SK-N-SH (cell line): ENCODE data around the gene NR2C1. TPM values are rescaled to one million over a fixed set of nuclear protein-coding genes. Genes with fewer than 3 reads are reported as not detected.

Experiments used
- CTCF ChIA-PET: fragments of 300-600, 350-600 bp; formaldehyde crosslinking; extraction: SDS; loops from one replicate; lab custom pipeline; 2021; lab: Yijun Ruan, JAX
- POLR2A ChIA-PET: fragments of 350-600 bp; sonication (Branson Sonifier 250); formaldehyde crosslinking; extraction: SDS; loops from one replicate; lab custom pipeline; 2020; ENCODE audit warnings: antibody characterized with exemption, inconsistent platforms; lab: Yijun Ruan, JAX
- DNase-seq: peaks from one replicate; pipeline ENCODE4 v3.0.0; 2012
- H2AFZ ChIP-seq: fragments of 200-600 bp; sonication (generic); 2 replicates; pipeline ENCODE4 v1.8.1; 2016; ENCODE audit warnings: antibody characterized with exemption, mild to moderate bottlenecking, low read depth
- H3F3A ChIP-seq: fragments of 200-600 bp; sonication (generic); replicated peaks from 2 replicates; pipeline ENCODE3; 2016; ENCODE audit warnings: antibody characterized with exemption, mild to moderate bottlenecking; ENCODE audit not compliant: insufficient read depth
- H3K27ac ChIP-seq, 2 experiments: fragments of 200-500 bp in 1 of 2; fragments of 200-600 bp in 1 of 2; sonication (Bioruptor generic) in 1 of 2; sonication (generic), shearing (Covaris generic) in 1 of 2; 2 replicates each; pipeline versions ENCODE4 v1.5.1 to v1.6.1; 2014 to 2016; ENCODE audit warnings: low read depth in 2 of 2, inconsistent platforms in 1 of 2, low read length in 1 of 2, mild to moderate bottlenecking in 1 of 2, mixed read lengths in 1 of 2
- H3K27me3 ChIP-seq: fragments of 200-600 bp; sonication (generic), shearing (Covaris generic); 2 replicates; pipeline ENCODE4 v1.6.1; 2016; ENCODE audit warnings: mixed run types; ENCODE audit not compliant: insufficient read depth
- H3K36me3 ChIP-seq, 2 experiments: fragments of 200-500 bp in 1 of 2; fragments of 200-600 bp in 1 of 2; sonication (Bioruptor generic) in 1 of 2; sonication (generic) in 1 of 2; replicated peaks in 1 of 2; 2 replicates each; pipeline versions ENCODE3 to v1.5.1; 2014 to 2016; ENCODE audit warnings: low read length in 1 of 2, mild to moderate bottlenecking in 1 of 2; ENCODE audit not compliant: insufficient read depth in 2 of 2, control insufficient read depth in 1 of 2
- H3K4me1 ChIP-seq, 2 experiments: fragments of 200-500 bp in 1 of 2; fragments of 200-600 bp in 1 of 2; sonication (Bioruptor generic) in 1 of 2; sonication (generic), shearing (Covaris generic) in 1 of 2; 2 replicates each; pipeline versions ENCODE4 v1.5.1 to v1.6.1; 2014 to 2016; ENCODE audit warnings: low read depth in 1 of 2, low read length in 1 of 2, mixed run types in 1 of 2; ENCODE audit not compliant: insufficient read depth in 2 of 2, control insufficient read depth in 1 of 2
- H3K4me2 ChIP-seq: fragments of 200-600 bp; sonication (generic), shearing (Covaris generic); 2 replicates; pipeline ENCODE4 v1.6.1; 2017; ENCODE audit warnings: mixed run types
- H3K4me3 ChIP-seq, 2 experiments: fragments of 200-500 bp in 1 of 2; fragments of 200-600 bp in 1 of 2; sonication (Bioruptor generic) in 1 of 2; sonication (generic), shearing (Covaris generic) in 1 of 2; 2 replicates each; pipeline versions ENCODE4 v1.5.1 to v1.8.1; 2014 to 2016; ENCODE audit warnings: low read depth in 2 of 2, inconsistent platforms in 1 of 2, low read length in 1 of 2, mild to moderate bottlenecking in 1 of 2, mixed read lengths in 1 of 2, moderate library complexity in 1 of 2
- H3K79me2 ChIP-seq: fragments of 200-600 bp; sonication (generic); 2 replicates; pipeline ENCODE4 v1.8.1; 2017; ENCODE audit warnings: mild to moderate bottlenecking; ENCODE audit not compliant: insufficient read depth
- H3K9ac ChIP-seq: fragments of 200-600 bp; sonication (generic); 2 replicates; pipeline ENCODE4 v1.6.1; 2017; ENCODE audit warnings: mixed run types
- H3K9me2 ChIP-seq: fragments of 200-600 bp; sonication (generic); 2 replicates; pipeline ENCODE4 v1.6.1; 2017; ENCODE audit warnings: mixed run types
- H3K9me3 ChIP-seq: fragments of 200-600 bp; sonication (generic); 2 replicates; pipeline ENCODE4 v1.6.1; 2017; ENCODE audit warnings: mixed run types, mild to moderate bottlenecking, moderate library complexity
- H4K20me1 ChIP-seq: fragments of 200-600 bp; sonication (generic); 2 replicates; pipeline ENCODE4 v1.6.1; 2017; ENCODE audit warnings: mild to moderate bottlenecking, mixed run types; ENCODE audit not compliant: insufficient read depth
- CHD2 ChIP-seq: fragments of 150-350 bp; IDR thresholded peaks from 2 replicates; pipeline ENCODE4 v1.6.1; 2018; ENCODE audit warnings: low read length; ENCODE audit not compliant: partially characterized antibody
- FOXJ3 ChIP-seq: sonication (generic); formaldehyde crosslinking; IDR thresholded peaks from 2 replicates; pipeline ENCODE4 v1.5.1; 2020; ENCODE audit warnings: mild to moderate bottlenecking, missing genetic modification reagents
- GABPA ChIP-seq: IDR thresholded peaks from 2 replicates; pipeline ENCODE4 v1.4.0; 2012; ENCODE audit warnings: low read depth, mild to moderate bottlenecking
- GATA2 ChIP-seq: sonication (generic); formaldehyde crosslinking; IDR thresholded peaks from 2 replicates; pipeline ENCODE4 v1.5.0; 2020; ENCODE audit warnings: mild to moderate bottlenecking, missing genetic modification reagents
- POLR2AphosphoS5 ChIP-seq: IDR thresholded peaks from 2 replicates; pipeline ENCODE4 v1.6.1; 2012; ENCODE audit warnings: low read depth, low read length
- RFX5 ChIP-seq: IDR thresholded peaks from 2 replicates; pipeline ENCODE4 v1.6.1; 2012; ENCODE audit warnings: mild to moderate bottlenecking, improper control_type of control experiment, low read length
- SMC3 ChIP-seq: IDR thresholded peaks from 2 replicates; pipeline ENCODE4 v1.6.1; 2012; ENCODE audit warnings: low read depth, low read length, improper control_type of control experiment
- TCF12 ChIP-seq: IDR thresholded peaks from 2 replicates; pipeline ENCODE4 v1.4.0; 2012
- TEAD4 ChIP-seq: IDR thresholded peaks from 2 replicates; pipeline ENCODE4 v1.4.0; 2012; ENCODE audit warnings: mild to moderate bottlenecking, borderline replicate concordance; ENCODE audit not compliant: insufficient read depth
- WGBS: methylation state at CpG from one replicate; pipeline ENCODE4 v1.1.6; 2017; ENCODE audit warnings: low lambda C conversion rate; 5-methylcytosine and 5-hydroxymethylcytosine counted together
- polyA plus RNA-seq, 3 experiments: library from polyadenylated mRNA; depleted of rRNA; stranded (reverse); fragments of >200 nt; gene quantifications; 2 replicates each; pipeline ENCODE4 v1.2.3, GENCODE V29; 2012
- TF ChIP-seq, protein P1 (sequence below): IDR thresholded peaks from 2 replicates; pipeline ENCODE4 v1.4.0; 2012; ENCODE audit warnings: low read depth, borderline replicate concordance
- TF ChIP-seq, protein P2 (sequence below): fragments of 200-600 bp; sonication (generic); IDR thresholded peaks from 2 replicates; pipeline ENCODE4 v1.6.1; 2017; ENCODE audit warnings: antibody characterized with exemption, mild to moderate bottlenecking, moderate library complexity
- TF ChIP-seq, protein P3 (sequence below): IDR thresholded peaks from 2 replicates; pipeline ENCODE4; 2012
- TF ChIP-seq, protein P4 (sequence below): IDR thresholded peaks from 2 replicates; pipeline ENCODE4 v1.4.0; 2012; ENCODE audit warnings: low read depth

Gene NR2C1
- polyA plus RNA-seq, 1 of the 3 experiments (the other 2 are of a cell fraction): 15.9 TPM

DNA sequence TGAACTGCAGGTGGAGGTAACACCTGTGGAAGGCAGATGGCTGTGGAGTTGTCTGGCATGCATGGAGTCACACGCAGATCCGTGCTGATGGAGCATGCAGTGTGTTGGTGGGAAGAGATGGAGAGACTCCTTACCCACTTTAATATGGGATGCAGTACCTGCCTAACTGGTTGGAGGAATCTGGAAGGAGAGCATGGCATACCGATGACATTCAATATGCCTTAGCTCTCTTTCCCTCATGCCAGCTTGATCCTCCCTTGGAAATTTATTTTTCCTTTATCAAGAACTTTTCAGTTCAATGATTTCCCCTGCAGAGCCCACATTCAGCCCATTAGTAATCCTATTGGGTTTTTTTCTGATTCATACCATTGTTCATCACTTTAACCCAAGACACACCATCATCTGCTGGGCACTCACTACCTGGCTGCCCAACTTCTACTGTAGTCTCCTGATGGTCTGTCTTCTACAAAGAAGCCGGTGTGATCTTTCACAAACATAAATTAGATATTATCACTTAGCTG lies 25.9 kb upstream of the NR2C1 start:
- POLR2A ChIA-PET: no interaction called here
- no peak for DNase-seq
- no peak overlapping the region for H2AFZ ChIP-seq
- WGBS: 93% methylated on average over 4 of the region's 4 CpGs
- H3K27me3 ChIP-seq: no peaks in the 10 kb centered on the region
- H3K9me3 ChIP-seq: no peaks in the 10 kb centered on the region
- peaks cover 15% of the 10 kb centered on the region for H3F3A ChIP-seq
- TF ChIP-seq, protein P1, sequence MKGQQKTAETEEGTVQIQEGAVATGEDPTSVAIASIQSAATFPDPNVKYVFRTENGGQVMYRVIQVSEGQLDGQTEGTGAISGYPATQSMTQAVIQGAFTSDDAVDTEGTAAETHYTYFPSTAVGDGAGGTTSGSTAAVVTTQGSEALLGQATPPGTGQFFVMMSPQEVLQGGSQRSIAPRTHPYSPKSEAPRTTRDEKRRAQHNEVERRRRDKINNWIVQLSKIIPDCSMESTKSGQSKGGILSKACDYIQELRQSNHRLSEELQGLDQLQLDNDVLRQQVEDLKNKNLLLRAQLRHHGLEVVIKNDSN: no peak
- TF ChIP-seq CHD2: no peak
- no peak for TF ChIP-seq RFX5
- TF ChIP-seq FOXJ3: no peak
- TF ChIP-seq, protein P2, sequence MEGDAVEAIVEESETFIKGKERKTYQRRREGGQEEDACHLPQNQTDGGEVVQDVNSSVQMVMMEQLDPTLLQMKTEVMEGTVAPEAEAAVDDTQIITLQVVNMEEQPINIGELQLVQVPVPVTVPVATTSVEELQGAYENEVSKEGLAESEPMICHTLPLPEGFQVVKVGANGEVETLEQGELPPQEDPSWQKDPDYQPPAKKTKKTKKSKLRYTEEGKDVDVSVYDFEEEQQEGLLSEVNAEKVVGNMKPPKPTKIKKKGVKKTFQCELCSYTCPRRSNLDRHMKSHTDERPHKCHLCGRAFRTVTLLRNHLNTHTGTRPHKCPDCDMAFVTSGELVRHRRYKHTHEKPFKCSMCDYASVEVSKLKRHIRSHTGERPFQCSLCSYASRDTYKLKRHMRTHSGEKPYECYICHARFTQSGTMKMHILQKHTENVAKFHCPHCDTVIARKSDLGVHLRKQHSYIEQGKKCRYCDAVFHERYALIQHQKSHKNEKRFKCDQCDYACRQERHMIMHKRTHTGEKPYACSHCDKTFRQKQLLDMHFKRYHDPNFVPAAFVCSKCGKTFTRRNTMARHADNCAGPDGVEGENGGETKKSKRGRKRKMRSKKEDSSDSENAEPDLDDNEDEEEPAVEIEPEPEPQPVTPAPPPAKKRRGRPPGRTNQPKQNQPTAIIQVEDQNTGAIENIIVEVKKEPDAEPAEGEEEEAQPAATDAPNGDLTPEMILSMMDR: no peak
- no peak for TF ChIP-seq TEAD4
- no peak for TF ChIP-seq GABPA
- TF ChIP-seq POLR2AphosphoS5: no peak
- no peak for TF ChIP-seq GATA2 (CRISPR knock-in tag)
- no peaks in the 10 kb centered on the region for H3K9me2 ChIP-seq
- H3K79me2 ChIP-seq: no peaks in the 10 kb centered on the region
- no peak overlapping the region for H3K4me3 ChIP-seq
- no peaks in the 10 kb centered on the region for H4K20me1 ChIP-seq
- H3K36me3 ChIP-seq: peaks cover under 1 to 6% of the 10 kb centered on the region in 2 experiments
- no peak overlapping the region for H3K27ac ChIP-seq
- H3K4me2 ChIP-seq: no peak overlapping the region
- H3K9ac ChIP-seq: no peak overlapping the region
- peaks cover 0 to 7% of the 10 kb centered on the region in 2 experiments; a peak in 1 of 4 replicates for H3K4me1 ChIP-seq
- CTCF ChIA-PET: interaction anchor here (1.3 to 2.4 kb wide), 2 partner anchors 18 to 25 kb away, joined by 3 to 7 read pairs; no protein-coding TSS in a partner anchor

DNA sequence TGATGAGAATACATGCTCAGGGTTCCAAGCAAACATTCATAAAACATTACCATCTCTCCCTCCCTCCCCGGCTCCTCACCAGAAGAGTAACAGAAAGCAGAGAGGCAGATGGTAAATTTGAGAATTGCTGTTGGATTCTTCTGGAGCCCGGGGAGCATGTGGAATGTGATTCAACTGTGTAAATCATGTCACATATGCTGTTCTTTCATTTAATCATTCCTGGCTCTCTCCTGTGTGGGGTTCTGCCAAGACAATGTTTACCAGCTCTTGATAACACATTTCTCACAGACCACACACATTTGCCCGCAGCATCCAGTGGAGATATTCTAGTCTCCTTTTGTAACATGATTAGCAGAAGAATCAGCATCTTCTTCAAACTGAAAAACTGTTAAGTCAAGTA lies 23.4 kb upstream of the NR2C1 start:
- H2AFZ ChIP-seq: no peak overlapping the region
- TF ChIP-seq, protein P3, sequence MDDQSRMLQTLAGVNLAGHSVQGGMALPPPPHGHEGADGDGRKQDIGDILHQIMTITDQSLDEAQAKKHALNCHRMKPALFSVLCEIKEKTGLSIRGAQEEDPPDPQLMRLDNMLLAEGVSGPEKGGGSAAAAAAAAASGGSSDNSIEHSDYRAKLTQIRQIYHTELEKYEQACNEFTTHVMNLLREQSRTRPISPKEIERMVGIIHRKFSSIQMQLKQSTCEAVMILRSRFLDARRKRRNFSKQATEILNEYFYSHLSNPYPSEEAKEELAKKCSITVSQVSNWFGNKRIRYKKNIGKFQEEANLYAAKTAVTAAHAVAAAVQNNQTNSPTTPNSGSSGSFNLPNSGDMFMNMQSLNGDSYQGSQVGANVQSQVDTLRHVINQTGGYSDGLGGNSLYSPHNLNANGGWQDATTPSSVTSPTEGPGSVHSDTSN: 0 out of 2 replicates have a peak, but pooled peaks have one; percentile 17
- no peak for TF ChIP-seq SMC3
- TF ChIP-seq TCF12: peak; percentile 31; the same call in 1 of the 2 replicates
- TF ChIP-seq RFX5: no peak
- TF ChIP-seq, protein P4, sequence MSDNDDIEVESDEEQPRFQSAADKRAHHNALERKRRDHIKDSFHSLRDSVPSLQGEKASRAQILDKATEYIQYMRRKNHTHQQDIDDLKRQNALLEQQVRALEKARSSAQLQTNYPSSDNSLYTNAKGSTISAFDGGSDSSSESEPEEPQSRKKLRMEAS: no peak
- peaks cover 11 to 15% of the 10 kb centered on the region in 2 experiments for H3K36me3 ChIP-seq
- no peaks in the 10 kb centered on the region for H3K9me2 ChIP-seq
- no peaks in the 10 kb centered on the region; a peak in 1 of 4 replicates for H3K4me1 ChIP-seq
- no peaks in the 10 kb centered on the region for H4K20me1 ChIP-seq
- H3K9ac ChIP-seq: no peak overlapping the region
- H3K4me2 ChIP-seq: no peak overlapping the region
- no peaks in the 10 kb centered on the region for H3K79me2 ChIP-seq
- CTCF ChIA-PET: interaction anchor here (2.1 kb wide), 1 partner anchor 240 kb away, joined by 7 read pairs; no protein-coding TSS in a partner anchor
- no peaks in the 10 kb centered on the region for H3K27me3 ChIP-seq
- H3K4me3 ChIP-seq: no peak overlapping the region
- POLR2A ChIA-PET: no interaction called here
- no peak overlapping the region for H3K27ac ChIP-seq
- DNase-seq: no peak
- WGBS: 48% methylated on average over 3 of the region's 3 CpGs
- no peaks in the 10 kb centered on the region for H3K9me3 ChIP-seq
- no peaks in the 10 kb centered on the region for H3F3A ChIP-seq
